GM12892 (cell line): ENCODE data around the gene PTPA.

Source experiments
- POLR2A ChIP-seq: IDR thresholded peaks from 2 replicates; pipeline ENCODE4 v1.6.1; 2011; ENCODE audit warnings: low read depth, low read length, control low read depth
- TAF1 ChIP-seq: IDR thresholded peaks from 2 replicates; pipeline ENCODE4 v1.6.1; 2011; ENCODE audit warnings: low read depth, mild to moderate bottlenecking, control low read depth, low read length, borderline replicate concordance

DNA sequence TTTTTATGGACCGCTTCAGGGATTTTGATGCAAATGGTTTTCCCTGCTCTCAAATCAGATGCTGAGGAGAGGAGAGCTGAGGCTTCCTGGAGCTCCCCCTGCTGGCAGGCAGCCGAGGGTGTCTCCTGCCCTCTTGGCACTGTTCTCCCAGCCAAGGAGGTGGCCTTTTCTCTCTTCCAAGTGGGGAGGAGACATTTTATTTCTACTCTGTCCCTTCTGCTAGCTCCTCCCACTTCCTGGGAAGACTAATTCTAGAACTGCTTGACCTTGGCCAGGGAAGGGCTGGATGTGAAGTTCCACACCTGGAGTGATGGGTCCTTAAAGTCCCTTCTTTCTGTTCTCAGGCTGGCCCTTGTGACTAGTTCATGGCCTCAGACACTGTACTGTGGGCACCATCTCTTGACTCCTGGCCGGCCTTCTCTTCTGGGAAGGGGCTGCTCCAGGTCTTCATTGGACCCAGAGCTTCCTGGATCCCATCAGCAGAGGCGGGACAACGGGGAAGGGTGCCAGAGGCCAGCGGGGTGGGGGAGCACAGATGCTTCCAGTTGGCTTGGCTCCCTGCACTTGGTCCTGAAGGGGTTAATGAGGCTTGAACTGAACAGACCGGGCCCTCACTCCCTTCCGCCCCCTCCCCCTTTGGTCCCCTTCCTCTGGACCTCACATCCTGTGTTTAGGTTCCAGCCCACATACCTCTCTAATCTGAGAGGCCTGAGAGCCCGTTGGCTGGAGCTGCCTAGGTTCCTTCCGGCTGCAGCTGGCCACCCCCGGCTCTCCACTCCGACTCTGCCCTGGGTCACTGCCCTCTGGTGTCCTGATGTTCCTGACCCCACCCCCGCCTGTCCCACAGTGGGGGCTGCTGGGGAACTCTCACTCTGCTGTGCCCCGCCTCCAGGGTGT is 32.1 kb downstream of the PTPA start:
- TF ChIP-seq POLR2A (no peak), TAF1 (no peak)
